ENCODE measurements around the gene KRTAP10-7.

Gene KRTAP10-7

GRCh38 chr21:44569861-44570517, 30.4 kb upstream of the KRTAP10-7 start:
- H3K9ac ChIP-seq (ENCODE audit: low read depth, low read length, poor library complexity, severe bottlenecking), result no peak overlapping the region
- no peaks in the 10 kb centered on the region for H3K9me2 ChIP-seq (replicated peaks; ENCODE audit: low read depth, low read length)
- H3K27me3 ChIP-seq (ENCODE audit: insufficient read depth, low read length, poor library complexity, severe bottlenecking), result no peaks in the 10 kb centered on the region
- H3K4me3 ChIP-seq (ENCODE audit: low read length, poor library complexity, severe bottlenecking), result no peak overlapping the region
- no peaks in the 10 kb centered on the region for H3K9me3 ChIP-seq (ENCODE audit: insufficient read depth, low read depth, low read length)
- H3F3A ChIP-seq (ENCODE audit: low read depth), result no peaks in the 10 kb centered on the region
- no peaks in the 10 kb centered on the region for H3K79me2 ChIP-seq (ENCODE audit: insufficient read depth, low read length)
- no peak overlapping the region for H2AFZ ChIP-seq (ENCODE audit: low read length)
- no peaks in the 10 kb centered on the region for H4K20me1 ChIP-seq (ENCODE audit: insufficient read depth, low read length, poor library complexity, severe bottlenecking)
- TF ChIP-seq CTCF (conservative IDR thresholded peaks at IDR 0.05; ENCODE audit: low read length), result no peak
- no peak overlapping the region for H3K4me2 ChIP-seq (ENCODE audit: low read depth, low read length, poor library complexity, severe bottlenecking)
- H3K36me3 ChIP-seq (ENCODE audit: insufficient read depth, low read length), result no peaks in the 10 kb centered on the region
- H3K4me1 ChIP-seq (ENCODE audit: insufficient read depth, low read length, poor library complexity, severe bottlenecking), result no peaks in the 10 kb centered on the region

GRCh38 chr21:44571296-44571695, 29.1 kb upstream of the KRTAP10-7 start:
- H4K20me1 ChIP-seq (ENCODE audit: insufficient read depth, low read length, poor library complexity, severe bottlenecking), result no peaks in the 10 kb centered on the region
- no peak overlapping the region for H2AFZ ChIP-seq (ENCODE audit: low read length)
- no peaks in the 10 kb centered on the region for H3K36me3 ChIP-seq (ENCODE audit: insufficient read depth, low read length)
- H3K4me3 ChIP-seq (ENCODE audit: low read length, poor library complexity, severe bottlenecking), result no peak overlapping the region
- H3F3A ChIP-seq (ENCODE audit: low read depth), result no peaks in the 10 kb centered on the region
- no peak for TF ChIP-seq EZH2phosphoT487 (IDR thresholded peaks at IDR 0.05; ENCODE audit: borderline replicate concordance)
- no peak for TF ChIP-seq CTCF (conservative IDR thresholded peaks at IDR 0.05; ENCODE audit: low read length)
- H3K9ac ChIP-seq (ENCODE audit: low read depth, low read length, poor library complexity, severe bottlenecking), result no peak overlapping the region
- H3K9me2 ChIP-seq (replicated peaks; ENCODE audit: low read depth, low read length), result no peaks in the 10 kb centered on the region
- no peak overlapping the region for H3K4me2 ChIP-seq (ENCODE audit: low read depth, low read length, poor library complexity, severe bottlenecking)
- H3K4me1 ChIP-seq (ENCODE audit: insufficient read depth, low read length, poor library complexity, severe bottlenecking), result no peaks in the 10 kb centered on the region
- no peaks in the 10 kb centered on the region for H3K27me3 ChIP-seq (ENCODE audit: insufficient read depth, low read length, poor library complexity, severe bottlenecking)
- H3K9me3 ChIP-seq (ENCODE audit: insufficient read depth, low read depth, low read length), result no peaks in the 10 kb centered on the region
- no peaks in the 10 kb centered on the region for H3K79me2 ChIP-seq (ENCODE audit: insufficient read depth, low read length)

GRCh38 chr21:44571844-44572782, 28.3 kb upstream of the KRTAP10-7 start:
- no peak overlapping the region for H3K4me2 ChIP-seq (ENCODE audit: low read depth, low read length, poor library complexity, severe bottlenecking)
- H4K20me1 ChIP-seq (ENCODE audit: insufficient read depth, low read length, poor library complexity, severe bottlenecking), result no peaks in the 10 kb centered on the region
- TF ChIP-seq CTCF (conservative IDR thresholded peaks at IDR 0.05; ENCODE audit: low read length) (no peak), EZH2phosphoT487 (IDR thresholded peaks at IDR 0.05; ENCODE audit: borderline replicate concordance) (no peak)
- no peak overlapping the region for H3K9ac ChIP-seq (ENCODE audit: low read depth, low read length, poor library complexity, severe bottlenecking)
- no peaks in the 10 kb centered on the region for H3K9me2 ChIP-seq (replicated peaks; ENCODE audit: low read depth, low read length)
- H3F3A ChIP-seq (ENCODE audit: low read depth), result no peaks in the 10 kb centered on the region
- H2AFZ ChIP-seq (ENCODE audit: low read length), result no peak overlapping the region
- no peak overlapping the region for H3K4me3 ChIP-seq (ENCODE audit: low read length, poor library complexity, severe bottlenecking)
- H3K4me1 ChIP-seq (ENCODE audit: insufficient read depth, low read length, poor library complexity, severe bottlenecking), result no peaks in the 10 kb centered on the region
- no peaks in the 10 kb centered on the region for H3K36me3 ChIP-seq (ENCODE audit: insufficient read depth, low read length)
- H3K27me3 ChIP-seq (ENCODE audit: insufficient read depth, low read length, poor library complexity, severe bottlenecking), result no peaks in the 10 kb centered on the region
- H3K79me2 ChIP-seq (ENCODE audit: insufficient read depth, low read length), result no peaks in the 10 kb centered on the region
- no peaks in the 10 kb centered on the region for H3K9me3 ChIP-seq (ENCODE audit: insufficient read depth, low read depth, low read length)

All from Loucy (cell line).